K562 (cell line): ENCODE results near the gene SHC1. TPM values are rescaled to one million over a fixed set of nuclear protein-coding genes. Genes with fewer than 3 reads are reported as not detected.
A peak's percentile ranks its signal among the peaks of the same experiment; 100 is the strongest.

Source experiments
- ATAC-seq: fragments of 200-7000 bp; cut with Tn5 transposase; 3 replicates; pipeline ENCODE4 v1.9.1; 2020; ENCODE audit warnings: moderate library complexity
- BruUV-seq: library from RNA; stranded (reverse); fragments of 400-500 nt; replicated peaks from 2 replicates; lab custom pipeline; 2021; lab: Mats Ljungman, UMichigan
- CTCF ChIA-PET: fragments of 300-600 bp; formaldehyde crosslinking; extraction: SDS; loops from one replicate; lab custom pipeline; 2021; ENCODE audit warnings: low intra/inter-chr PET ratio; lab: Yijun Ruan, JAX
- POLR2A ChIA-PET: fragments of 300-600, 350-650 bp; sonication (Branson Sonifier 250); formaldehyde crosslinking; extraction: SDS; loops from one replicate; lab custom pipeline; 2021; ENCODE audit warnings: antibody characterized with exemption, inconsistent platforms; lab: Yijun Ruan, JAX
- DNase-seq, 4 experiments: peaks; one replicate each; pipeline versions ENCODE4 v3.0.0 to v3.0.0-alpha.2; 2011 to 2018; ENCODE audit warnings: low spot score in 3 of 4, mixed read lengths in 3 of 4; ENCODE audit errors: extremely low read depth in 1 of 4
- FAIRE-seq: peaks from 2 replicates; lab custom pipeline; 2011; peaks lifted over from hg19 to GRCh38; lab: Jason Lieb, UNC
- H2AFZ ChIP-seq: 2 replicates; pipeline ENCODE4 v1.6.0; 2011; ENCODE audit warnings: low read depth, low read length, control low read depth, inconsistent platforms
- H3K27ac ChIP-seq: fragments of 200-600 bp; 3 replicates; pipeline ENCODE4 v1.8.0; 2011; ENCODE audit warnings: low read depth, mild to moderate bottlenecking, control low read depth, inconsistent platforms, low read length, moderate library complexity, mixed read lengths; ENCODE audit errors: extremely low read depth
- H3K27me3 ChIP-seq, 2 experiments: fragments of 300-600 bp in 1 of 2; 2 replicates in 1 of 2; 3 replicates in 1 of 2; pipeline versions ENCODE4 v1.6.0 to v1.8.0; 2011; ENCODE audit warnings: inconsistent platforms in 2 of 2, low read length in 2 of 2, mild to moderate bottlenecking in 1 of 2, mixed read lengths in 1 of 2, moderate library complexity in 1 of 2; ENCODE audit not compliant: control insufficient read depth in 2 of 2, insufficient read depth in 2 of 2
- H3K36me3 ChIP-seq: fragments of 300-600 bp; 3 replicates; pipeline ENCODE4 v1.8.0; 2011; ENCODE audit warnings: mild to moderate bottlenecking, low read length, inconsistent platforms; ENCODE audit not compliant: control insufficient read depth, insufficient read depth
- H3K4me1 ChIP-seq, 2 experiments: fragments of 200-600 bp in 1 of 2; replicated peaks in 1 of 2; 2 replicates in 1 of 2; 3 replicates in 1 of 2; pipeline versions ENCODE4 v1.5.1 to v1.8.0; 2011; ENCODE audit warnings: inconsistent platforms in 2 of 2, low read length in 2 of 2, mild to moderate bottlenecking in 1 of 2, mixed read lengths in 1 of 2, moderate library complexity in 1 of 2; ENCODE audit not compliant: control insufficient read depth in 2 of 2, insufficient read depth in 2 of 2
- H3K4me2 ChIP-seq: 2 replicates; pipeline ENCODE4 v1.6.1; 2011; ENCODE audit warnings: low read length, control low read depth, inconsistent platforms, mixed read lengths; ENCODE audit not compliant: insufficient read depth
- H3K4me3 ChIP-seq: fragments of 200-600 bp; sonication (generic), shearing (Covaris generic); 2 replicates; pipeline ENCODE4 v1.5.1; 2016; ENCODE audit warnings: control low read depth, inconsistent platforms
- H3K79me2 ChIP-seq: fragments of 200-600 bp; 3 replicates; pipeline ENCODE4 v1.8.0; 2011; ENCODE audit warnings: low read length, inconsistent platforms; ENCODE audit not compliant: control insufficient read depth, insufficient read depth
- H3K9ac ChIP-seq, 2 experiments: 2 replicates each; pipeline versions ENCODE4 v1.6.0 to v1.6.1; 2011; ENCODE audit warnings: low read depth in 2 of 2, low read length in 2 of 2, control low read depth in 1 of 2, inconsistent platforms in 1 of 2, mild to moderate bottlenecking in 1 of 2, mixed read lengths in 1 of 2; ENCODE audit not compliant: insufficient read depth in 1 of 2
- H3K9me1 ChIP-seq: one replicate; pipeline ENCODE4 v1.6.0; 2011; ENCODE audit warnings: inconsistent platforms, mild to moderate bottlenecking, low read length, moderate library complexity; ENCODE audit not compliant: control insufficient read depth, insufficient read depth
- H3K9me3 ChIP-seq: replicated peaks from 2 replicates; pipeline ENCODE4 v1.5.1; 2011; ENCODE audit warnings: low read depth, low read length, inconsistent platforms; ENCODE audit not compliant: control insufficient read depth, insufficient read depth
- H4K20me1 ChIP-seq: replicated peaks from 2 replicates; pipeline ENCODE4 v1.6.1; 2011; ENCODE audit warnings: low read length, inconsistent platforms, mixed read lengths; ENCODE audit not compliant: control insufficient read depth, insufficient read depth
- BRD4 ChIP-seq: fragments of 200-600 bp; sonication (generic); IDR thresholded peaks from 2 replicates; pipeline ENCODE4 v1.6.1; 2017; ENCODE audit warnings: inconsistent platforms
- CBFA2T3 ChIP-seq: fragments of 450-650 bp; IDR thresholded peaks from 2 replicates; pipeline ENCODE4 v1.6.1; 2017
- CBX3 ChIP-seq, 2 experiments: IDR thresholded peaks; 1 replicate in 1 of 2; 2 replicates in 1 of 2; pipeline ENCODE4 v1.6.1; 2012; ENCODE audit warnings: inconsistent platforms in 2 of 2, low read length in 2 of 2, borderline replicate concordance in 1 of 2, control low read depth in 1 of 2
- MEIS2 ChIP-seq: fragments of 450-650 bp; IDR thresholded peaks from 2 replicates; pipeline ENCODE4 v1.6.1; 2014; ENCODE audit warnings: mild to moderate bottlenecking; ENCODE audit not compliant: partially characterized antibody
- MYNN ChIP-seq, 2 experiments: sonication (generic); formaldehyde crosslinking in 1 of 2; IDR thresholded peaks; 2 replicates each; pipeline versions ENCODE4 v1.5.0 to v1.6.1; 2016 to 2020; ENCODE audit warnings: antibody characterized with exemption in 1 of 2, missing genetic modification reagents in 1 of 2
- NR2C1 ChIP-seq, 2 experiments: fragments of 450-650 bp; IDR thresholded peaks; 2 replicates each; pipeline ENCODE4 v1.6.1; 2017; ENCODE audit warnings: mild to moderate bottlenecking in 2 of 2, antibody characterized with exemption in 1 of 2, inconsistent platforms in 1 of 2, missing compliant biosample characterization in 1 of 2, missing genetic modification characterization in 1 of 2
- PKNOX1 ChIP-seq: fragments of 450-650 bp; IDR thresholded peaks from 2 replicates; pipeline ENCODE4 v1.6.1; 2016
- ZFPM2 ChIP-seq: fragments of 250-450 bp; sonication (Bioruptor Pico); IDR thresholded peaks from 2 replicates; pipeline ENCODE4 v1.5.1; 2022; ENCODE audit warnings: mild to moderate bottlenecking
- WGBS: fragments of 100-300 bp; shearing (Covaris generic); methylation state at CpG from one replicate; pipeline ENCODE4 v1.1.6; 2016; ENCODE audit warnings: low coverage, mixed read lengths; ENCODE audit not compliant: insufficient coverage; ENCODE audit errors: missing lambda C conversion rate; 5-methylcytosine and 5-hydroxymethylcytosine counted together
- in situ Hi-C: fragments of 300-500 bp; cut with MboI; formaldehyde crosslinking; loops from 4 replicates; pipeline ENCODE4 v1.15.0; 2018; ENCODE audit warnings: inconsistent platforms, mixed read lengths
- intact Hi-C: fragments of 100-400 bp; cut with micrococcal nuclease; formaldehyde crosslinking; loops from 2 replicates; pipeline ENCODE4 v1.14.2; 2022
- polyA plus RNA-seq, 8 experiments: library from polyadenylated mRNA; depleted of rRNA in 4 of 8; stranded (reverse) in 5 of 8; unstranded in 3 of 8; fragments of >200 nt; fragmentation: Nextera tagmentation in 2 of 8; fragmentation: Illumina TruSeq in 1 of 8; extraction: Ambion mirVana in 2 of 8; extraction: Trizol in 1 of 8; gene quantifications; 2 replicates each; pipeline versions ENCODE4 v1.2.1 to v1.2.3, GENCODE V29; 2011 to 2014; ENCODE audit warnings: inconsistent platforms in 1 of 8, missing spikeins in 1 of 8
- total RNA-seq, 7 experiments: library from RNA; depleted of rRNA in 6 of 7; stranded (reverse); fragments of >200 nt in 6 of 7; fragmentation: Illumina TruSeq in 2 of 7; extraction: Trizol in 2 of 7; gene quantifications; 2 replicates each; pipeline versions ENCODE4 v1.2.1 to v1.2.3, GENCODE V29; 2011 to 2021; ENCODE audit warnings: low replicate concordance in 1 of 7
- TF ChIP-seq, protein P1 (sequence below): fragments of 450-650 bp; IDR thresholded peaks from one replicate; pipeline ENCODE4 v1.6.1; 2018; ENCODE audit warnings: mild to moderate bottlenecking, moderate library complexity; ENCODE audit not compliant: partially characterized antibody

SHC1 gene
- total and polyA plus RNA-seq, 9 of the 15 experiments (the other 6 are each of a cell fraction or from before 2014, with no cell fraction given): 4.1 to 113 (median 51.9) TPM

DNA sequence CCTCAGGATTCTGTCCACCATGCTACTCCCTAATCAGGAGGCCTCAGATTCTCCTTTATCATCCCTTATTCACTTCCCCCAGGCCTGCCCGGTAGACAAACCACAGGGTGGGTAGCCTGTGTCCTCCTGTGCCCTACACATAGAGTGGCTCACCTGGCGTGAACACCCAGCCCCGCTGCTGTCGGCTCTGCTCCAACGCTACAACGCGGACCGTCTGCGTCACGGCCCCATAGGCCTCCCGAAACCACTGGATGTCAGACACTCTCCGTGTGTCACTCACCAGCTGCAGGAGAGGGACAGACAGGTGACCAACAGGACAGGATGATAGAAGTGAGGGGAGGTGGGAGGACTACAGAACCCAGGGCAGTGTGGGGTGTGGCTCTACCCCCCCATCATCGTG is 44.3 kb downstream of the SHC1 start:
- FAIRE-seq: no peak
- Histone ChIP-seq H2AFZ (no peak overlapping the region), H3K9ac (no peak overlapping the region), H3K79me2 (no peaks in the 10 kb centered on the region), H3K27ac (no peak overlapping the region; the same call in 2 of the 3 replicates), H3K9me3 (no peaks in the 10 kb centered on the region), H3K27me3 (no peaks in the 10 kb centered on the region), H4K20me1 (no peaks in the 10 kb centered on the region), H3K4me3 (no peak overlapping the region), H3K4me2 (no peak overlapping the region), H3K4me1 (peaks cover 7 to 12% of the 10 kb centered on the region in 2 experiments; a peak in 4 of 5 replicates), H3K36me3 (peaks cover 4% of the 10 kb centered on the region; the same call in 2 of the 3 replicates), H3K9me1 (peaks cover 3% of the 10 kb centered on the region)
- intact Hi-C loops: no loop called here
- ChIA-PET POLR2A (interaction anchor here (0.5 to 0.6 kb wide), 2 partner anchors 80 to 346 kb away, joined by 3 to 5 read pairs; no protein-coding TSS in a partner anchor), CTCF (no interaction called here)
- TF ChIP-seq PKNOX1 (peak; percentile 48; the same call in 1 of the 2 replicates), CBFA2T3 (0 out of 2 replicates have a peak, but pooled peaks have one; percentile 25), MEIS2 (peak; percentile 37), BRD4 (no peak), NR2C1 (IDR thresholded peaks at IDR 0.05) (no peak), NR2C1 (tag; IDR thresholded peaks at IDR 0.05) (no peak), CBX3 (IDR thresholded peaks at IDR 0.05; ENCODE audit: borderline replicate concordance in 1 of 2, low read length in 2 of 2) (peak in 1 of 2 experiments; percentile 40; a peak in 1 of 3 replicates), MYNN (IDR thresholded peaks at IDR 0.05) (no peak), MYNN (CRISPR knock-in tag; IDR thresholded peaks at IDR 0.05) (no peak), ZFPM2 (CRISPR knock-in tag) (no peak)
- TF ChIP-seq, protein P1, sequence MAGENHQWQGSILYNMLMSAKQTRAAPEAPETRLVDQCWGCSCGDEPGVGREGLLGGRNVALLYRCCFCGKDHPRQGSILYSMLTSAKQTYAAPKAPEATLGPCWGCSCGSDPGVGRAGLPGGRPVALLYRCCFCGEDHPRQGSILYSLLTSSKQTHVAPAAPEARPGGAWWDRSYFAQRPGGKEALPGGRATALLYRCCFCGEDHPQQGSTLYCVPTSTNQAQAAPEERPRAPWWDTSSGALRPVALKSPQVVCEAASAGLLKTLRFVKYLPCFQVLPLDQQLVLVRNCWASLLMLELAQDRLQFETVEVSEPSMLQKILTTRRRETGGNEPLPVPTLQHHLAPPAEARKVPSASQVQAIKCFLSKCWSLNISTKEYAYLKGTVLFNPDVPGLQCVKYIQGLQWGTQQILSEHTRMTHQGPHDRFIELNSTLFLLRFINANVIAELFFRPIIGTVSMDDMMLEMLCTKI: no peak
- WGBS: 80% methylated on average over 13 of the region's 13 CpGs
- peak; percentile 49; the same call in 2 of the 3 replicates for ATAC-seq
- BruUV-seq: no TSS peak
- in situ Hi-C loops: no loop called here
- no peak for DNase-seq
